IPS-18a (cell line): ENCODE data around the gene ABLIM2.

Experiments
- H3K27ac ChIP-seq: one replicate; pipeline ENCODE4 v1.5.1; 2013; ENCODE audit warnings: low read length
- H3K27me3 ChIP-seq: one replicate; pipeline ENCODE4 v1.6.1; 2013; ENCODE audit warnings: mild to moderate bottlenecking, low read length; ENCODE audit not compliant: control insufficient read depth, insufficient read depth
- H3K36me3 ChIP-seq: one replicate; pipeline ENCODE4 v1.6.1; 2013; ENCODE audit warnings: low read depth, low read length; ENCODE audit not compliant: control insufficient read depth
- H3K4me1 ChIP-seq: one replicate; pipeline ENCODE4 v1.6.1; 2013; ENCODE audit warnings: low read depth, low read length; ENCODE audit not compliant: control insufficient read depth
- H3K4me3 ChIP-seq: one replicate; pipeline ENCODE4 v1.5.1; 2013; ENCODE audit warnings: low read length
- H3K9ac ChIP-seq: one replicate; pipeline ENCODE4 v1.6.1; 2013; ENCODE audit warnings: mild to moderate bottlenecking, low read length, moderate library complexity
- H3K9me3 ChIP-seq: one replicate; pipeline ENCODE4 v1.6.1; 2013; ENCODE audit warnings: low read depth, low read length; ENCODE audit not compliant: control insufficient read depth

The ABLIM2 gene

GRCh38 chr4:8101213-8102075 is 57.2 kb downstream of the ABLIM2 start:
- no peaks in the 10 kb centered on the region for H3K27me3 ChIP-seq
- H3K36me3 ChIP-seq = no peaks in the 10 kb centered on the region

DNA sequence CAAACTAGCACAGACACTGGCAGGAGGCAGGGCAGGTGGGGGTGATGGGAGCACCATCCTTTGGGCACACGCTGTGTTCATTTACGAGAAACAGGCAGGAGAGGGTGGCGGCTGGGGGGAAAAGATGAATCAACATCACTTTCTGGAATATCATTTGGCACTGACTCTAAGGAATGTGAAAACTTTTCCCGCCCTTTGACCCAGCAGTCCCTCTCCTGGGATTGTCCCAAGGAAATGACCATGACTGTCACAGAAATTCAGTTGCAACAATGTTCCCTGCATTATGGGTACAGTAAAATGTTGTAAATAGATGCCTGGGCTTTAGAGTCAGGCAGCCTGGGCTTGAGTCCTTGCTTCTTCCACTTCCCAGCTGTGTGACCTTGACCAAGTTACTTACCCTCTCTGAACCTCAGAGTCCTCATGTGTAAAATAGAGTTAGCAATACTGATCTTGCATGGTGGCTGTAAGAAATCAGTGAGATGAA is 58.6 kb downstream of the ABLIM2 start:
- H3K9ac ChIP-seq = no peak overlapping the region
- no peak overlapping the region for H3K27ac ChIP-seq
- peaks cover 11% of the 10 kb centered on the region for H3K4me1 ChIP-seq
- no peaks in the 10 kb centered on the region for H3K9me3 ChIP-seq
- no peaks in the 10 kb centered on the region for H3K36me3 ChIP-seq
- no peaks in the 10 kb centered on the region for H3K27me3 ChIP-seq
- no peak overlapping the region for H3K4me3 ChIP-seq

More at GRCh38 chr4:8101213-8102075, 57.2 kb downstream of the ABLIM2 start:
- Histone ChIP-seq H3K27ac (no peak overlapping the region), H3K4me3 (no peak overlapping the region), H3K4me1 (peaks cover 12% of the 10 kb centered on the region), H3K9ac (no peak overlapping the region), H3K9me3 (no peaks in the 10 kb centered on the region)

DNA sequence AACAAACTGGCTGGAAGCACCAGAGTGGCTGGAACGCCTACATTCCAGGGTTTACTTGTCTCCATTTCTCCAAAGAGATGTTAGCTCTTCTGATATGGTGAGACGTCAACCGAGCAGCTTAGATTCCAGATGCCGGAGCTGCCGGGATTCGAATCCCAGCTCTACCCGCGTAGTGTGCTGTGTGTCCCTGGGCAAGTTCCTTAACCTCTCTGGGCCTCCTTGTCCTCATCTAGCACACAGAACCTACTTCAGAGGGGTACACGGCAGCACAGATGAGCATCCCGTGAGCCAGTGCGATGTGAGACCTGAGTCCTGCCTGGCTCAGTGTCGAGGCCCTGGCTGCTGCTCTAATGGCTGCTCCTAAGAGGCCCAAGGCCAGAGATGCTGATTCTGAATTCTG is 60.1 kb downstream of the ABLIM2 start:
- Histone ChIP-seq H3K9ac (no peak overlapping the region), H3K27ac (no peak overlapping the region), H3K9me3 (peaks cover 7% of the 10 kb centered on the region), H3K4me1 (peaks cover 3% of the 10 kb centered on the region), H3K36me3 (no peaks in the 10 kb centered on the region), H3K4me3 (no peak overlapping the region), H3K27me3 (no peaks in the 10 kb centered on the region)

- H3K9me3 ChIP-seq = peaks cover 8% of the 10 kb centered on the region
- no peaks in the 10 kb centered on the region for H3K4me1 ChIP-seq
- no peak overlapping the region for H3K4me3 ChIP-seq
- no peak overlapping the region for H3K9ac ChIP-seq
- H3K36me3 ChIP-seq = no peaks in the 10 kb centered on the region
- H3K27me3 ChIP-seq = no peaks in the 10 kb centered on the region
- no peak overlapping the region for H3K27ac ChIP-seq
These were observed 60.8 kb downstream of the ABLIM2 start for GRCh38 chr4:8097721-8098345.

DNA sequence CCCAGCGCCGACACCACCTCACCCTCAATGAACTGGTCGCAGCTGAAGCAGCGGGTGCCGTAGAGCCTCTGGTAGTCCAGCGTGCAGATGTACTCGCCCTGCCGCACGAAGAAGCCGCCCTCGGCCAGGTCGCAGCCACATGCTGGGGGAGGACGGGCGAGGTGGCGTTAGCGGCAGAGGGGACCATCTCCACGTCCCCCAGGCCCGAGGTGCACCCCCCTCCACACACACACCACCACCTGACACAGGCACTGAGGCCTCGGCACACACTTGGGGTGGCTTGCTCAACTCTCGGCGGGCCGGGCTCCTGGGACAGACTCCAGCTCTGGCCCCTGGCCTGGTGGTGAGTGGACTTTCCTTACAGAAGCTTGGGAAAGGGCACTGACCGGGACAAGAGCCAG is 61.5 kb downstream of the ABLIM2 start:
- no peak overlapping the region for H3K27ac ChIP-seq
- no peak overlapping the region for H3K4me3 ChIP-seq
- H3K4me1 ChIP-seq = no peaks in the 10 kb centered on the region
- no peak overlapping the region for H3K9ac ChIP-seq
- no peaks in the 10 kb centered on the region for H3K27me3 ChIP-seq
- H3K9me3 ChIP-seq = peaks cover 8% of the 10 kb centered on the region
- H3K36me3 ChIP-seq = no peaks in the 10 kb centered on the region

DNA sequence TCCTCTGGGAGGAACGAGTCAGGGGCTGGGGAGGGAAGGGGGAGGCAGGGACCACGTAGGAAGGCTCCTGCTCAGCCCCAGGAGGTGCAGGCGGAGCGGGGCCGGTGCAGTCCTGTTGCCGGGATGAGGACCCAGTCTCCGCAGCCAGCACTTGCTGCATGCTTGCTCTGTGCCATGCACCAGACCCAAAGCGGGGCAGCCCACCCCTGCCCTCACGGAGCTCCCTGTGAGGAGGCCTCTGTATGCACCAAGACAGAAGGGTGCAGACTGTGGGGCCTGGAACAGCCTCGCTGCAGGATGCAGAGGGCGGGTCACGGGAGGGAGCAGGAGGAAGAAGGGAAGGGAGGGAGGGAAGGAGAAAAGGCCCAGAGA is 61.9 kb downstream of the ABLIM2 start:
- Histone ChIP-seq H3K27ac (no peak overlapping the region), H3K4me3 (no peak overlapping the region), H3K27me3 (no peaks in the 10 kb centered on the region), H3K9me3 (peaks cover 8% of the 10 kb centered on the region), H3K9ac (no peak overlapping the region), H3K4me1 (no peaks in the 10 kb centered on the region), H3K36me3 (no peaks in the 10 kb centered on the region)

GRCh38 chr4:8095956-8096689 is 62.5 kb downstream of the ABLIM2 start:
- Histone ChIP-seq H3K9me3 (peaks cover 8% of the 10 kb centered on the region), H3K27me3 (no peaks in the 10 kb centered on the region), H3K4me1 (no peaks in the 10 kb centered on the region), H3K9ac (no peak overlapping the region), H3K36me3 (no peaks in the 10 kb centered on the region), H3K4me3 (no peak overlapping the region), H3K27ac (no peak overlapping the region)

GRCh38 chr4:8093587-8094274 is 64.9 kb downstream of the ABLIM2 start:
- Histone ChIP-seq H3K36me3 (no peaks in the 10 kb centered on the region), H3K9me3 (peaks cover 8% of the 10 kb centered on the region), H3K9ac (no peak overlapping the region), H3K4me3 (no peak overlapping the region), H3K27ac (no peak overlapping the region), H3K27me3 (no peaks in the 10 kb centered on the region), H3K4me1 (no peaks in the 10 kb centered on the region)

- Histone ChIP-seq H3K27me3 (no peaks in the 10 kb centered on the region), H3K27ac (no peak overlapping the region), H3K9me3 (peaks cover 8% of the 10 kb centered on the region), H3K36me3 (no peaks in the 10 kb centered on the region), H3K9ac (no peak overlapping the region), H3K4me3 (no peak overlapping the region), H3K4me1 (no peaks in the 10 kb centered on the region)
These were observed 66.3 kb downstream of the ABLIM2 start for GRCh38 chr4:8092282-8092681.

GRCh38 chr4:8090744-8091301 is 67.8 kb downstream of the ABLIM2 start:
- H3K9me3 ChIP-seq = peaks cover 8% of the 10 kb centered on the region
- H3K4me1 ChIP-seq = no peaks in the 10 kb centered on the region
- no peak overlapping the region for H3K27ac ChIP-seq
- H3K9ac ChIP-seq = no peak overlapping the region
- H3K27me3 ChIP-seq = no peaks in the 10 kb centered on the region
- no peaks in the 10 kb centered on the region for H3K36me3 ChIP-seq
- H3K4me3 ChIP-seq = no peak overlapping the region

DNA sequence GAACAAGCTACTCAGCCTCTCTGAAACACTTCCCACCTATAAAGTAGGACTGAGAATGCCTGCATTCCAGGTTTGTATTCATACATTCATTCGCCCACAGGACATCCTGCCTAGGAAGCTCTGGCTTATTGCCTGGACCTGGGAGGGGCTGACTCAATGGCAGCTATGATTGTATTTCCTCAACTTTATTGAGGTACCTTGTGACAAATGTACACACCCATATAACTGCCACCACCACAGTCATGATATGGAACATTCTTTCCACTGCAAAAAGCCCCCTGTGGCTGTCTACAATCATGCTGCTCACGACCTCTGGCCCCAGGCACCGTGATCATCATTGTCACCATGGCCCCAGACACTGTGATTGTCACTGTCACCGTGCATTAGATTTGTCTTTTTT is 68.3 kb downstream of the ABLIM2 start:
- Histone ChIP-seq H3K9me3 (peaks cover 8% of the 10 kb centered on the region), H3K36me3 (no peaks in the 10 kb centered on the region), H3K27ac (no peak overlapping the region), H3K27me3 (no peaks in the 10 kb centered on the region), H3K4me1 (no peaks in the 10 kb centered on the region), H3K4me3 (no peak overlapping the region), H3K9ac (no peak overlapping the region)
